ENCODE measurements around the gene ARAP1.

ARAP1 gene

DNA sequence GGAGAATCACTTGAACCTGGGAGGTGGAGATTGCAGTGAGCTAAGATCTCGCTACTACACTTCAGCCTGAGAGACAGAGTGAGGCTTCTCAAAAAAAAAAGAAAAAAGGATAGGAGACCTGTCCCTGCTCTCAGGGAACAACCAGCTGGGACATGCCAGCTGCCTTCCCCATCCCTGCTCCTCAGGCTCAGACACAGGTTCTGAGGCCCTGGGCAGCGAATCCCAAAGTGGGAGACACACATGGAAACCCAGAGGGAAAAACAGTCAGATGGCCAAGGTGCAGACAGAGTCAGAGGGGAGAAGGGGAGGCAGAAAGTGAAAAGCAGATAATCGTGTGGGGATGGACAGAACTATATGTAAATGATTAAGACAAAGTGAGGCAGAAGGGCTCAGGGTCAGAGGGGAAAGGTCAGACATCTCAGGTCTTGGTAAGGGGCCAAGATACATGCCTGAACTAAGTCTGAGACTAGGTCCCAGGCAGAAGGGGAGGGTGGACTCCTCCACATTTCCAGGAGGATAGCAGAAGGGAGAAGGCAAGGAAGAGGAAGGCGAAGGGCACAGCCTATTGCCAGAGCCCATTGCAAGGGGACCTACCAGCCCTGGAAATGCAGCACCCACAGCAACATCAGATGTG lies 27.4 kb upstream of the ARAP1 start:
- no peak for DNase-seq

DNA sequence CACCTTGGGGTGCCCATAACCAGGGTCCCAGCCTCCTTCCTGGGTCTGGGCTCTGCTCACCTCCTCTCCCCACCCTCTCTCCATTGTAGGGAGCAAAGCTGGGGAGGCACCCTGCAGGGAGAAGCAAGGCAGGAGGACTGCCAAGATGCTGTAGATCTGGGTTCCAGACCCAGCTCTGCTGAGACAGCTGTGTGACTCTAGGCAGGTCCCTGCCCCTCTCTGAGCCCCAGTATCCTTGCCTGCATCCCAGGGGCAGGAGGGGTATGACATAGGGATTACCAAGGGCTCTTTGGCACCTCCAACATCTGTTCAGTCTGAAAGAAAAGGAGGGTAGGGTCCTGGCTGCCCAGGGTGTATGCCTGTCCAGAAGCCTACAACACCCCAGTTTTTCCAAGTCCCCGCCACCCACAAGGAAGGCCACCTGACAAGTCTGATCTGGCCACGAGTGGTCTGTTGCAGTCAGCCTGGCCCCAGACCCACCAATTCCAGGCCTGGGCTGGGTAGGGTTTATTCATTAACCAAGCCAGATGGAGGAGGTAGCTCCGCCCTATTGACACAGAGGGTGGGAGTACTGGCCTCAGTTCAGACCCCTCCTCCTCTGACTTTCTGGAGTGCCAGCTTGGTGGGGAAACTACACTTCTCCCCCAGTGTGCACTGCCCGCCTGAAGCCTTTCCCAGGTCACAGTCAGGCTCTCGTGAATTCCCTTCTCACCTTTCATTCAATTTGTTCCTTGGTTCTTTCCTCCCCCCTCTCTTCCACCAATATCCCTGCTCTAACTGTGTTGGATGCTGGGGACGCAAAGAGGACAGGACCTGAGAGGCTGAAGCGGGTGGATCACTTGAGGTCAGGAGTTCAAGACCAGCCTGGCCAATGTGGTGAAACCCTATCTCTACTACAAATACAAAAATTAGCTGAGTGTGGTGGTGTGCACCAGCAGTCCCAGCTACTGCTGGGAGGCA lies 26.6 kb upstream of the ARAP1 start:
- no peak for DNase-seq

DNA sequence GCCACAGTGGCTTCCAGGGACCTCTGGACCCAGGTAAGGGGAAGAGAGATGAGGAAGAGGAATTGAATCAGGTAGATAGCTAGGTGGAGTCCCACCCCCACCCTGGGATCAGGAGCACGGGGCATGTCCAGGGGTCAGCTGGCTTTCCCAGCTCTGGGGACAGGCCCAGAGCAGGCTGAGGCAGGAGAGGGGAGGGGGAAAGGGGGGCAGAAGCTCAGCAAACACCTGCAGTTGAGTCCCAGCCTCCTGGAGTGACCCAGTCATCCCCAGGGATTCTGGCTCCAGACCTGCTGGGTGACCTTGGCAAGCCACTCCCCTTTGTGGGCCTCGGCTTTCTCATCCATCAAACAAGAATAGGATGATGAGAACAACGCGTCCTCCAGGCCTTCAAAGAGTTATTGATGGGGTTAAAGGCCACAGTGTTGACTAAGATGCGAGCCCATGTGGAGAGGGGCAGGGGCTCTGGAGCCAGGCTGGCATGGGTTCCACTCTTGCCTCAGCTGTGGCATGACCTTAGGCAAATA lies 25.6 kb upstream of the ARAP1 start:
- no peak for DNase-seq

DNA sequence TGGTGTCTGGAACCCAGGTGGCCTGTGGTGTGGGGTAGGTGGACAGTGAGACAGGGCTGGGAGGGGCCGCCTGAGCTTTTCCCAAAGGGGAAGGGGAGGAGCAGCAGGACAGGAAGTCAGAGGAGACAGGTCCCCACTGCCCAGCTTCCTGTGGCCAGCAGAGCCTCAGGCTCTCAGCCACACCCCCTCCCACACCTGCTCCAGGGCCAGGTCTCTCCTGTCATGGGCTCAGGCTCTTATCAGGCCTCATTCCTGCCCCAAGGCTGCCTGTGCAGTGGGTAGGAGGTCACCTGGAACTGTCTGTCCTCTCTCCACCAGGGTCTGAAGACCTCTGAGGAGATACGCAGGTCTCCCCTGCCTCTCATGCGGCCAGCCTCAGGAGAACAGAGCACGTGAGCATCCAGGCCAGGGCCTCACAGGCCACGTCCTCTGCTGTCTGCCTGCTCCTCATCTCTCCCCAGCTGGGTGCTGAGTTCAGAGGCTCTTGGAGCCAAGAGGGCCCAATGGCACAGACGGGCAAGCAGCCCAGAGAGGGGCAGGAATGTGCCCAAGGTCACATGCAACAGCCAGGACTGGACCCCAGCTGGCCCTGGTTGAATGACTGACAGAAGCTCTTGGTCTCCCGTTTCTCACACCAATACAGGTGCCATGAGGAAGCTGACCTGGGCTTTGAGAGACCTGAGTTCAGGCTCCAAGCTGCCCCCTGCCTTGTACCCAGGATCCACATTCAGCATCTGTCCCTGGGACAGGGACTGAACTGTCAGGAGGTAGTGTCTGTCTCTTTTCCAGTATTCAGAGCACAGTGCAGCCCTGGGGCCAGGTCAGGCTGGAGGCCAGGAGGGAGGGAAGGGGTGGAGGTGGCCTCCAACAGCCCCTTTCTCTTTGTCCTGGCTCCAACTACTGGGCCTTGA lies 24.9 kb upstream of the ARAP1 start:
- DNase-seq, result no peak

DNA sequence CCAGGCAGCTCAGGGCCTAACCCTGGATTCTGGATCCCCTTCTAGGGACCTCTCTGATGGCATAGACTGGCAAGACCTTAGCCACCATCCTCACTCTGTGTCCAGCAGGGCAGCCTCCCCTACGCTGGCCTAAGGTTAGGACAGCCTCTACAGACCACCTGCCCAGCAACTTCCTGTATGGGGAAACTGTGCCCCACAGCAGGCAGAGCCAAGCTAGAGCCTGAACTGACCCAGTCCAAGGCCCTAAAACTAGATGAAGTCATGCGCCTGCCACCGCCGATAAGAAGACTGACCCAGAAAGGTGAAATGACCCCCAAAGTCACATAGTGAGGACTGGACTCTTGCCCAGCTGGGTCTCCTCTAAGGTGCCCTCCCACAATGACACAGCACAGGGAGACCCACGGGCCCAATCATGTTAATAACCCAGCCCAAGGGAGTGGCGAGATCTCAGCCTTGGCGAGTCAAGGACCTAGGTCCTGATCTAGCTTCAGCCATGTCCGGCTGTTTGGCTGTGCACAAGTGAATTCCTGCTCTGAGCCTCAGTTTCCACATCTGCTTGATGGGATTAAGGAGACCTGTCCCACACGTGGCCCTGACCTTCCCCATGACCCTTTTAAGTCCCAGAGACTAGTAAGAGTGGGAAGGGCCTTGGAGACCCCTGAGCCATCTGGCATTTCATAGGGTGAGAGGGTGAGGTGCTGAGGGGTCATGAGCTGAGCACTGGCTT lies 24.1 kb upstream of the ARAP1 start:
- DNase-seq, result no peak

DNA sequence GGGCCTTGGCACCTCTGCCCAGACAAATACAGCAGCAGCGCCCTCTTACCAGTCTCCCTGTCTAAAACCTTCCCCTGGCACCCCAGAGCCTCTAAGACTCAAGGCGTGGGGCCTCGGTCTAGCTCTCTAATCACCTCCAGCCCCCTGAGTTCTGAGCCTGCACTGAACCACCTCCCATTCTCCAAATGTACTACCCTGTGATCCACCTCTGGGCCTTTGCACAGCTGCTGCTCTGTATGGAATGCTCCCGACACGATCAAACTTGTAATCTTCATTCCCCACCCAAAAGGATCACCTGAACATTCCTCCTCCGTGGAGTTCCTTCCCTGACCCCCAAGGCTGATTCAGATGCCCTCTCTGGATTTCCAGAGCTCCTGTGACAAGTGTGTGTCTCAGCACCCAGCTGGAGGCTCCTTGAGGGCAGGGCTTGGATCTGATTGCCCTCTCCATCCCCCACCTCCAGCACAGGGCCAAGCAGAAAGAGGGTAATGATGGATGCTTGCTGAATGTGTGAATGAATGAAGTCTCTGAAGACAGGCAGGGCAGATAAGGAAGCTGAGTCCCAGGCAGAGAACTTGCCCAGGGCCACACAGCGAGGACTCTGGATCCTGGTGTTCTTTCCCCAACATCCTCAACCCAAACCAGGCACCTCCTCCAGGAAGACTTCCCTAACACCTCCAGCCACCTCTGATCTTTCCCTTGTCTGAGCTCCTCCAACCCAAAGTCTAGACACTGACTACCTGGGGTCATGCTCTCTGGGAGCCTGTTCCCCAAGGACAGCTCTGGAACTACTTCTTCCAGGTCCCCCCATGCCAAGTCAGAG lies 23.3 kb upstream of the ARAP1 start:
- no peak for DNase-seq

DNA sequence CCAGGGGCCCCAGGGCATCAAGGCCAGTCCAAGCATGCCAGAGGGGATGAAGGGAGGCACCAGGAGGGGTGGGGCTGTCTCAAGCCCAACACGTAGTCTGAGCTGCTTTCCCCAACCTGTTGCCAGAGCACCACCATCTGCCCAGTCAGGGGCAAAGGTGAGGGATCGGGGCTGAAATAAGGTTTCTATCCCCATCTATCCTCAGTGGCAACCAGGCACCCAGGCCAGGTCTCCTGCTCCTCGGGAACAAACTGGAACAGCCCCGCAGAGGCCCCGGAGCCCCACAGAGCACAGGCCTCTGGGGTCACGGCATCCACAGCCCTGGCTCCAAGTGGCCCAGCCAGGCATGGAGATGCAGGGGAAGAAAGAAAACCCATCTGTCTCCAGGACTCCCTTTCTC lies 22.3 kb upstream of the ARAP1 start:
- DNase-seq, result no peak

DNA sequence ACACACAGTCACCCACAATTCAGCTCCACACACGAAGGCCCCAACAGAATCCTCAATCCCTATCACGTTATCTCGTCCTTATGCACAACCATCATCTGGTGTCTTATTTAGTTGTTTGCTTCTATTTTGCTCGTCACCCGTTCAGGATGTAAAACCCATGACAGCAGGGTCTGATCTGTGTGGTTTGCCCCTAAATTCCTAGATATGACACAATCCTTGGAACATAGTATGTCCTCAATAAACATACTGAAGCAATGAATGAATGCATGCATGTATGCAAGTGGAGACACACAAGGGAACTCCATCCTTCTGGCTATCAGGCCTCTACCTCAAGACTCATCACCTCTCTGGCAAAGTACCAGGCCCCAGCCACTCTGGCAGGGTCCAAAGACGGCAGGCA lies 21.5 kb upstream of the ARAP1 start:
- DNase-seq, result no peak

DNA sequence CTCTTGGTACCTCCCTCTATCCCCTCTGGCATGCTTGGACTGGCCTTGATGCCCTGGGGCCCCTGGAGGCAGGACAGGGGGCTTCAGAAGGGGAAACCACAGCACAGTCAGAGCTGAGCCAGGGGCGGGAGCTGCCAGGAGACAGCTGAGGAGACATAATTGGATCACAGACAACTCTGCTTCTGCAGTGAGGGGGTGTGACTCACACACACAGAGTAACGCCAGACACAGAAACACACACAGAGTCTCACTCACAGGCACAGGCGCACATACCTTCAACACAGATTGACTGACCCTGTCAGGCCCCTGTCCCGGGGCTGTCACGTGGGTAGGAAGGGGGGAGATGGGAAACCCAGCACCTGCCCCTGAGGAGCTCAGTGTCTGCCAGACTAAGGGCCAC lies 21.1 kb upstream of the ARAP1 start:
- no peak for DNase-seq

DNA sequence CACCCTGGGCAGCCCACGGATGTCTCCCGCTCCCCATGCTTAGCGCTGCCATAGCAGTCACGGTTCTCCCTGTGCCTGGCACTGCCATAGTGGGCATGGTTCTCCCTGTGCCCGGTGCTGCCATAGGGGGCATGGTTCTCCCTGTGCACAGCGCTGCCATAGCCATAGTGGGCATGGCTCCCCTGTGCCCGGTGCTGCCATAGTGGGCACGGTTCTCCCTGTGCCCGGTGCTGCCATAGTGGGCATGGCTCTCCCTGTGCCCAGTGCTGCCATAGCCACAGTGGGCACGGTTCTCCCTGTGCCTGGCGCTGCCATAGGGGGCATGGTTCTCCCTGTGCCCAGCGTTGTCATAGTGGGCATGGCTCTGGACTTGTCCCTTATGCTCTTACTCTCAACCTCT lies 19.9 kb upstream of the ARAP1 start:
- no peak for DNase-seq

DNA sequence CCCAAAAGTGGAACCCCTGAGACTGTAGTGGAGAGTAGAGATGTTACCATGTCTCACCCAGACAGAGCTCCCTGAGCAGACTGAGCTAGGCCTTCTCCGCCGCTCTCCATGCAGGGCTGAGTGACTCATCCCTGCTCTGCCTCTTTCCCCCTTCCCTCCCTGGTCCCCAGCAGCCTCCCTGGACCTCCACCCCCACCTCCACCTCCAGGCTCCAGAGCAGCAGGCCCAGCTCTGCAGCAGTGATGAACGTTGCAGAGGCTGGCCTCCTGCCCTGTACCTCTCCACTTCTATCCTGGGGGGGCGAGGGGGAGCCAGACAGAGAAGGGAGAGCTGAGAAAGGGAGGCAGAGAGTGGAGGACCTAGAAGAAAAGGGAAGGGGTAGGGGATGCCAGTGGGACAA lies 19.3 kb upstream of the ARAP1 start:
- DNase-seq, result no peak

DNA sequence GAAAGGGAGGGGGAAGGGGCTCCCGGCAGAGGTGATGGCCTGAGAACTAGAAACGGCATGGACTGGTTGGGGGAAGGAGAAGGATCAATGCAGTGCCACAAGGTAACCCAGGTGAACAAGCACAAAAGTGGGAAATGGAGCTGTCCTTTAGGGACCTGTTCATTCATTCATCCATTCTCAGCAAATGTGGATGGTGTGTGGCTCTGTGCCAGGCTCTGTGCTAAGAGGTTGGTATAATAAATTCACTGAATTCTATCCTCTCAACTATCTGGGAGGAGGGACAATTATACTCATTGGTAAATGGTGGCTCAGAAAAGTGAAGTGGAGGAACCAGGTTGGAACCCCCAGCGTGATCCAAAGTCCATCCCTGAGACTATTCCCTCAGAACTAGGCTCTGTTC lies 18.6 kb upstream of the ARAP1 start:
- DNase-seq, result no peak

DNA sequence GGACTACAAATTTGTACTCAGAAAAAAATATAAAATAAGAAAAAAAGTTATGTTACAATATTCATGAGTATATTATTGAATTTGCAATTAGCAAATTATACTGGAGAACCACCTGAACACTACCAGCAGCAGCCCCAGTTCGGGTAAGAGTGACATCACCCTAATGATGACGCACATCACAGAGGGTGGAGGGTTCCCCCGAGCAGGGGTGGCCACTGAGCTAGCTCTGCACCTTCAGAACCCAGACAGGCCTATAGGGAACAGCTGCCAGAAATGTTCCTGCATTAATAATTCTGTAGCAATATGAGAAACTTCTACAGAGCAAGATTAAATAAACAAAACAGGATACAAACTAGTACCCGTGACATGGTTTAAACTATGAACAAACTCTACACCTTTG lies 17.5 kb upstream of the ARAP1 start:
- DNase-seq, result no peak

DNA sequence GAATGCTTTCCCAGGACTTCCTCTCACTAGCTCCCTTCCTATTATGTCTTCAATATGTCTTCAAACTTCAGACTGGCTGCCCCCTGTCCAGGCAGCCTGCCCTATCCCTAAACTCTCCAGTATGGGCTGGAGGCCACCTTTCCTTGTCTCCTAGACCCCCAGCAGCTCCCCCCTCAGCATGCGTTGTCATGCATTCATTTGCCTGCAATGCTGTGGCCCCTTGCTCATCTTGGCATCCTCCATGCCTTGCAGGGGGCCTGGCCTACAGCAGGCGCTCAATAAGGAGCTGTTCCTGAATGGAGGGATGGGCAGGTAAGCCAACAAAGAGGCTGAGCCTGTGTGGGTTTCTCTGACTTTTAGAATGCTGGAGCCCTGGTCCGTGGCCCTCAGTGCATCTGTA lies 16.4 kb upstream of the ARAP1 start:
- no peak for DNase-seq

DNA sequence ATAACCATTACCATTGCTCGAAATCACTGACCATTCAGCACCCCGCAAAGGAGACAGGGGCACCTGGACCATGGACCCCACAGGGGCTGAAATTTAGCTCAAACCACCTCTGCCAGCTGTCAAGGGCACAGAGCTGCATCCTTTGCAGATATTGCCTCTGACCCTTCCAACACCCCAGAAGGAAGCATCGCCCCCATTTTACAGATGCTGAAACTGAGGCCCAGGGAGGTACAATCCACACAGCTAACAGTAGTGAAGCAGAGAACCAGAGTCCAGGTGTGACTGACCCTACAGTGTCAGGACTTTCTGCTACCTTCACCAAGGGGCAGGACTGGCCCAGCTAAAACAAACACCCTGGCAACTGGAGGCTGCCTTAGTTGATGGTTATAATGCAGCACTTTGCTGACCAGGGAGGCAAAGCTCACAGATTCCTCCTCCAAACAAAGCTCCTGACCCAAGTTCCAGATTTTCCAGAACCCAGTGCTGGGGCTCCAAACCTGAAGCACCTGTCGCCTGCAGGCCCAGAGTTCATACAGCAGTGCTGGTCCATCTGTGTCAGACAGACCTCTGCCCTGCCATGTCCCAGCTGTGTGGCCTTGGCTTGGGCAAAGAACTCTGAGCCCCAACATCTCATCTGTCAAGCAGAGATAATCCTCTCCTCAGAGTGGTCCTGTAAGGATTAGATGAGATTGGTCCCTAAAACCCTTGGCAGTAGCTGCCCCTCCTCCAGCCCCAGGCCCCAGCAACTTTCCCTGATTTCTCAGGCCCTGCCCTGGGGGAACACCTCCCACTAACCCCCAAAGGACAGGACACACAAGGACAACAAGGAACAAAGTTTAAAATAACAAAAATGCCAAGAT lies 15.2 kb upstream of the ARAP1 start:
- DNase-seq, result no peak

DNA sequence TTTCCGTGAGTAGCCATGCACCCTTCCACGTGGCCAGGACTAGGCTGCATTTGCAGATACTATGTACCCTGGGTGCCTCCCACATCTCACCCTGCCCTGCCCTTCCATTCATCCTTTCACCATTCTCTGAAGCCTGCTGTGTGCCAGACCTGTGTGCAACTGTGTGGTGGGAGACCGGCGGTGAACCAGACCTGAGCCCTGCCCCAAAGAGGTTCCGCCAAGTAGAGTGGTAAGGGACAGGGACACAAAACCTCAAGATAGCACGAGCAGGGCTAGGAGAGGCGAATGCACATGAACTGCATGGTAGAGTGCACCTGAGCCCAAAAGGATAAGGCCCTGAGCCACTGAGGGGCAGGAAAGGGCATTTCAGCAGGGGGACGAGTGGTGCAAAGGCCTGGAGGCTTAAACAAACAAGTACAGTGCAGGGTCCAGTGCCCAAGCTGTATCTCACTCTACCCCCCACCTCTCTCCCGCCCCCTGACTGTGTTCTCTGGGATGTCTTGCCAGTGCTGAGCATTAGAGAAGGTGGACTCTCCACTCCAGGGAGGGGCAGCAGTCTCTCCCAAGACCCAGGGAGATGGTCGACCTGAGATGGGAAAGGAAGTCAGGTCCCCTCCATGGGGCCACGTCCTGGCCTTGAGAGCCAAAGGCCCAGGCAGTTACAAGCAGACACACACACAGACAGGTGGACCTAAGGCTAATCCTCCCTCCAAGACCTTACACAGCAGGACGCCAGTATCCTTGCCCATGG lies 14.1 kb upstream of the ARAP1 start:
- no peak for DNase-seq

DNA sequence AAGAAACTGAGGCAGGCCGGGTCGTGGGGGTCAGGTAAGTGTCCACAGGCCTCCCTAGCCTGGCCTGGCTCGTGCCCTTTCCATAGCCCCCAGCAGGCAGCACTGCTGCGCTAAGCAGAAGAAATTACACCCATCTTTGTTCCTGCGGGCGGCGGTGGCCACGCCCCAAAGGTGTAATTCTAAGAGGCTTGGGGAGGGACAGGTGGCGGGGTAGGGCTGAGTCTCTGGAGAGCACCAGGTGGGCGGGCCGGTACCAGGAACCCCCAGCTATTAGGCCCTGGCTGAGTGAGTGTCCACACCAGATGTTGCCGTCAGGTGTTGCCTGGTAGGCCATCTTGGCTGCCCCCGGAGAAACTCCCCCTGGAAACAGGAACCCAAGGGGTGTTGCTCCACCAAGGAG lies 12.3 kb upstream of the ARAP1 start:
- DNase-seq, result no peak

DNA sequence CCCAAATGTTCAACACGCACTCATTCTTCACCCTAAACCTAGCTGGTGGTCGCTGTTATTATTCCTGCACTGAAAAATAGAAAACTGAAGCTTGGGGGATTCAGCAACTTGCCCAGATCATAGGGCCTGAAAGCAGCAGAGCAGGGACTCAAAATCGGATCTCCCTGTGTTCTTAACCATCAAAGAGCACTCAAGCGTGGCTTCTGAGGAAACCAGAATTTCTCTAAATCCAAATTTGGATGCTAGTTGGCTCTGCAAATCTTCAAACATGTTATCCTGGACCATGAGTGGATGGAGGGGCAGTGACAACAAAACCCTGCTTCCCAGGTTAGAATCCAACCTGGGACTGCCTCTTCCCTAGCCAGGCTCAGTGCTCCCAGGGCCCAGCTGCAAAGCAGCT lies 11.6 kb upstream of the ARAP1 start:
- DNase-seq, result no peak

DNA sequence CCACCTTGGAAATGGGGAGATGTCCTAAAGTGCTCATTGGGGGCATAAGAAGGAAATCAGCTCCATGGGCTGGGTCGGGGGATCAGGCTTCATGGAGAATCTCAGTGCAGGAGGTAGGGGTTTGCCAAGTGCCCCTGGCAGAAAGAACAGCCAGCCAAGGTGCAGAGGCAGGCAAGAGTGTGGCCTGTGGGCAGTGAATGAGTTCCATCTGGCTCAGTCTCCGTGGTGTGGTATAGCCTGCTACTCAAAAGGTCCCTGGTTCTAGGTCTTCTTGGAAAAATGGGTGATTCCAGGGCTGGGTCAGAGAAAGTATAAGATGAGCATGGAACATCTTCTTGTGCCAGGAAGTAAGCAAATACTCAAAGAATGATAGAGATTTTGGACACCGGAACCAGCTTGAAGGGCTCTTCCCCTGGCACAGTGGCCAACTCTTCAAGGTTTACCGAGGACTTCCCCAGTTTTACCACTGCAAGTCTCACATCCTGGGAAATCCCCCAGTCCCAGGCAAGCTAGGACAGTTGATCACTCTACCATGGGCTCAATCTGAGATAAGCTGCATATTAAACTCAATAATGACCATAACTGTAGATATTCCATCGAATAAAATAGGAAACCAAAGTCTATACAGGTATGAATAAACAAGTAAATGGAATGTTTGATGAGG lies 10.6 kb upstream of the ARAP1 start:
- DNase-seq, result no peak

Measured in CD4-positive, alpha-beta T cell treated with Interleukin-10 for 1 hour (primary cell).